IgD-negative memory B cell (primary cell): ENCODE data around the gene SNORC. TPM values are rescaled to one million over a fixed set of nuclear protein-coding genes. Genes with fewer than 3 reads are reported as not detected.

Experiments used
- H3K27ac Mint-ChIP-seq, 3 donors: one replicate each; pipeline ENCODE4 v1.8.0; 2020 to 2022; ENCODE audit warnings: mild to moderate bottlenecking in 3 of 3, mixed read lengths in 3 of 3, moderate library complexity in 1 of 3
- H3K27me3 Mint-ChIP-seq: one replicate; pipeline ENCODE4 v1.8.0; 2021; ENCODE audit warnings: mixed read lengths
- H3K36me3 Mint-ChIP-seq: one replicate; pipeline ENCODE4 v1.8.0; 2020; ENCODE audit warnings: mild to moderate bottlenecking, mixed read lengths
- H3K4me1 Mint-ChIP-seq, 3 donors: one replicate each; pipeline ENCODE4 v1.8.0; 2020 to 2022; ENCODE audit warnings: mixed read lengths in 3 of 3, mild to moderate bottlenecking in 1 of 3
- H3K4me3 Mint-ChIP-seq, 4 donors: one replicate each; pipeline ENCODE4 v1.8.0; 2020 to 2022; ENCODE audit warnings: mild to moderate bottlenecking in 4 of 4, mixed read lengths in 4 of 4, moderate library complexity in 3 of 4
- H3K9me3 Mint-ChIP-seq, 3 donors: one replicate each; pipeline ENCODE4 v1.8.0; 2020 to 2021; ENCODE audit warnings: mixed read lengths in 3 of 3, mild to moderate bottlenecking in 1 of 3
- polyA plus RNA-seq: library from polyadenylated mRNA; unstranded; fragments of 300-500 nt; fragmentation: Illumina TruSeq; gene quantifications from one replicate; pipeline ENCODE4 v1.2.3, GENCODE V29; 2021

SNORC gene
- polyA plus RNA-seq, 1 donor from 2014 or later = not detected

GRCh38 chr2:232883116-232883721, 13.2 kb downstream of the SNORC start:
- no peaks in the 10 kb centered on the region for H3K27me3 Mint-ChIP-seq
- peaks cover 0 to 4% (median 3%) of the 10 kb centered on the region in 3 donors for H3K4me1 Mint-ChIP-seq
- no peaks in the 10 kb centered on the region for H3K36me3 Mint-ChIP-seq
- no peak overlapping the region for H3K27ac Mint-ChIP-seq
- no peaks in the 10 kb centered on the region for H3K9me3 Mint-ChIP-seq
- H3K4me3 Mint-ChIP-seq = no peak overlapping the region

DNA sequence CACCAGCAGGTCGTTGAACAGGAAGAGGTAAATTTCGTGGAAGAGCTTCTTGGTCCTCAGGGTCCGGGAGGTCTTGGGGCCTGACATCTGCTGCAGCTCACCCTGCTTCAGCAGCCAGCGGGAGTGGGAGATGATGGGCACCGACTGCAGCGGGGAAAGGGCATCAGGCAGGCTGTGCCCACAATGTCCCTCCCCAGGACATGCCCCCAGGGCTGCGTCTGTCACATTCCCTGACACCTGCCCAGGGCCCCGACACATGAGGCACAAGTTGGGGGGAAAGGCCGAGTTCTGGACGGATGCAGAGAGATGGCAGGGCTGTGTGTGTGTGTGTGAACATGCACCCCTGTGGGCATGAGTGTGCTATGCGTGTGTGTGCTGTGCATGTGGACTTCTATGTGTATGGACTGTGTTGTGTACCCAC, 13.9 kb downstream of the SNORC start:
- no peaks in the 10 kb centered on the region for H3K27me3 Mint-ChIP-seq
- no peaks in the 10 kb centered on the region for H3K9me3 Mint-ChIP-seq
- peak overlapping the region in 1 of 3 donors; percentile 83 for H3K27ac Mint-ChIP-seq
- H3K36me3 Mint-ChIP-seq = no peaks in the 10 kb centered on the region
- no peak overlapping the region for H3K4me3 Mint-ChIP-seq
- H3K4me1 Mint-ChIP-seq = peaks cover 0 to 4% (median 3%) of the 10 kb centered on the region in 3 donors

- Mint-ChIP-seq H3K36me3 (no peaks in the 10 kb centered on the region), H3K4me3 (no peak overlapping the region), H3K9me3 (no peaks in the 10 kb centered on the region), H3K27ac (peak overlapping the region in 1 of 3 donors; percentile 83), H3K27me3 (peaks cover 2% of the 10 kb centered on the region), H3K4me1 (peaks cover 0 to 5% (median 3%) of the 10 kb centered on the region in 3 donors)
These were observed 14.6 kb downstream of the SNORC start for GRCh38 chr2:232884549-232885263.

DNA sequence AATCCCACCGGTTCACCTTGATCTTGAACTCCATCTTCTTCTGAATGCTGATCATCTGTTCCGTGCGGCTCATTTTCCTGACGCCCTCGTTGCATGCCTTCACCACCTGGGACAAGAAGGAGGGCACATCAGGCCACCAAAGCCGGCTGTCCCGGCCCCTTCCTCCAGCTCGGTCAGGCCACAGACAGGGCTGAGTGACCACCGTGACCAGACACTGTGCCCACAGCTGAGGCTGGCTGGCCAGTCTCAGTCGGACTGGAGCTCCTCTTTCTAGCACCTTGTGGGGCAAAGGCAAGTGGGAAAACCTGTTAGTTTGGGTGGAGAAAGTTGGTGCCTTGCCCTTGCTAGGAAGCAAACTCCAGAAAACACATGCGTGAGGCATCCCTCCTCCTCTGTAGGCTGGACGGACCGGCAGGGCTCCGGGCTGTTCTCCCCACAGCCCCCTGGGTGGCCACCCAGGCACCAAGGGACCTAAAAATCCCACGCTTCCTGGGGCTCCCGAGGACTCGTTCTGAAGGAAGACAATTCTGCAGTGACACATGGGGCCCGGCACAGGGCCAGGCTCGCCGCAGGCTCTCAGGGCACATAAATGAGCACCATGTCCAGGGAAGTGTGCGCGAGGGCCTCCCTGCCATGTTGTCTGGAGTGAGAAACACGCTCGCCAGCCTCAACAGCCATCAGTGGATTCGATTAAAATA, 15.3 kb downstream of the SNORC start:
- Mint-ChIP-seq H3K27ac (no peak overlapping the region), H3K4me3 (no peak overlapping the region), H3K4me1 (peaks cover 0 to 5% (median 3%) of the 10 kb centered on the region in 3 donors)

DNA sequence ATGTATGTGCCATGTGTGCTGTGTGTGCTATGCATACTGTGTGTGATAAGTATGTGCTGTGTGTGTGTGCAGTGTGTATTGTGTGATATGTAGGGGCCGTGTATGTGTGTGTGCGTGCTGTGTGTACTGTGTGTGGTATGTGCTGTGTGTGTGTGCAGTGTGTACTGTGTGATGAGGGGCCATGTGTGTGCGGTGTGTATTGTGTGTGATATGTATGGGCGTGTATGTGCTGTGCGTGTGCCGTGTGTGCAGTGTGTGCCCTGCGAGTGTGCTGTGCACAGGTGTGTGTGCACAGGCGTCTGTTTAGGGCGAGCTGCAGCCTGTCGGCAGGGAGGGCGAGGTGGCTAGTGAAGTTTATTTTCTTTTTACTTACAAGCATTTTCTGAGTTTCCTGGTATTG, 16.1 kb downstream of the SNORC start:
- Mint-ChIP-seq H3K9me3 (no peaks in the 10 kb centered on the region), H3K27me3 (peaks cover 6% of the 10 kb centered on the region), H3K4me3 (no peak overlapping the region), H3K36me3 (no peaks in the 10 kb centered on the region), H3K4me1 (peaks cover 0 to 5% (median 3%) of the 10 kb centered on the region in 3 donors), H3K27ac (no peak overlapping the region)

More for the DNA sequence above, 15.3 kb downstream of the SNORC start:
- Mint-ChIP-seq H3K9me3 (no peaks in the 10 kb centered on the region), H3K27me3 (peaks cover 4% of the 10 kb centered on the region), H3K36me3 (no peaks in the 10 kb centered on the region)

GRCh38 chr2:232886632-232887031, 16.6 kb downstream of the SNORC start:
- no peak overlapping the region for H3K27ac Mint-ChIP-seq
- H3K4me3 Mint-ChIP-seq = no peak overlapping the region
- H3K4me1 Mint-ChIP-seq = peaks cover 0 to 5% (median 3%) of the 10 kb centered on the region in 3 donors
- peaks cover 10% of the 10 kb centered on the region for H3K27me3 Mint-ChIP-seq
- no peaks in the 10 kb centered on the region for H3K9me3 Mint-ChIP-seq
- no peaks in the 10 kb centered on the region for H3K36me3 Mint-ChIP-seq

- Mint-ChIP-seq H3K36me3 (no peaks in the 10 kb centered on the region), H3K27ac (no peak overlapping the region), H3K9me3 (no peaks in the 10 kb centered on the region), H3K4me3 (no peak overlapping the region), H3K27me3 (peaks cover 11% of the 10 kb centered on the region), H3K4me1 (peaks cover 0 to 5% (median 3%) of the 10 kb centered on the region in 3 donors)
These were observed 17.2 kb downstream of the SNORC start for GRCh38 chr2:232887171-232887850.

GRCh38 chr2:232888099-232888836, 18.2 kb downstream of the SNORC start:
- H3K4me3 Mint-ChIP-seq = no peak overlapping the region
- H3K27me3 Mint-ChIP-seq = peaks cover 16% of the 10 kb centered on the region
- H3K27ac Mint-ChIP-seq = no peak overlapping the region
- H3K9me3 Mint-ChIP-seq = no peaks in the 10 kb centered on the region
- H3K36me3 Mint-ChIP-seq = no peaks in the 10 kb centered on the region
- H3K4me1 Mint-ChIP-seq = peaks cover 0 to 5% (median 3%) of the 10 kb centered on the region in 3 donors

- Mint-ChIP-seq H3K9me3 (no peaks in the 10 kb centered on the region), H3K27ac (no peak overlapping the region), H3K27me3 (peaks cover 17% of the 10 kb centered on the region), H3K4me3 (no peak overlapping the region), H3K36me3 (no peaks in the 10 kb centered on the region), H3K4me1 (peaks cover 0 to 5% (median 3%) of the 10 kb centered on the region in 3 donors)
These were observed 18.9 kb downstream of the SNORC start for GRCh38 chr2:232888839-232889529.

DNA sequence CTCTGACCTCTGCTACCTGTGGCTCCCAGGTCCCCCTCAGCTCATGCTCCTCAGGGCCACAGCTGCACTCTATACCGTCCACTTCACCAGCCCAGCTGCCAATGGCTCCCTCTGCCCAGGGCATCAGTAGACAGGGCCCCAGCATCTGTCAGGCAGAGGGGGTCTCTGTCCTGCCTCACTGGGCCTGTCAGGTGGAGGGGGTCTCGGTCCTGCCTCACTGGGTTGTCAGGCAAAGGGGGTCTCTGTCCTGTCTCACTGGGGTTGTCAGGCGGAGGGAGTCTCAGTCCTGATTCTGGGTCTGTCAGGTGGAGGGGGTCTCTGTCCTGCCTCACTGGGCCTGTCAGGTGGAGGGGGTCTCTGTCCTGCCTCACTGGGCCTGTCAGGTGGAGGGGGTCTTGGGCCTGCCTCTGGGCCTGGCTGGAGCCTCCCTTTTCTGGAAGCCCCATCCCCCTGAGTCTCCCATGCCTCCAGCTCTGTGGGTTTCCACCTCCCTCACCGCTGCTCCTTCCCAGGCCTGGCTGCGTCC, 19.9 kb downstream of the SNORC start:
- H3K27me3 Mint-ChIP-seq = peaks cover 17% of the 10 kb centered on the region

DNA sequence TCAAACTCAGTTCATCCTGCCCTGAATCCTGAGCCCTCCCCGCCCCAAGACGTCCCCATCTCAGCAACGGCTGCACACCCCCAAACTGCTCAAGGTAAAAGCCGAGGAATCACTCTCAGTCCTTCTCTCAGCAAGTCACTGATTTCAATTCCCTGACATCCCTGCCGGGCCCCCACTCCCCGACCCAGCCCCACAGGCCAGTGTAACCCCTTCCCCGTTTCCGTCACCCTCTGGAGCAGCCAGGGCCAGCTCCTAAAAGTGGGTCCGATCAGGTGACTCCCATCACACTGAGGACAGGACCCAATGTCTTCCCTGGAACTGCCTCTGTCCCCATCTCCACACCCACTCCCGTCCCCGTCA, 20.5 kb downstream of the SNORC start:
- Mint-ChIP-seq H3K27ac (no peak overlapping the region), H3K9me3 (no peaks in the 10 kb centered on the region), H3K36me3 (no peaks in the 10 kb centered on the region), H3K4me3 (no peak overlapping the region), H3K27me3 (peaks cover 17% of the 10 kb centered on the region), H3K4me1 (peaks cover 0 to 3% (median 3%) of the 10 kb centered on the region in 3 donors)

More for the DNA sequence above, 19.9 kb downstream of the SNORC start:
- Mint-ChIP-seq H3K4me1 (peaks cover 0 to 5% (median 3%) of the 10 kb centered on the region in 3 donors), H3K27ac (no peak overlapping the region), H3K4me3 (no peak overlapping the region), H3K36me3 (no peaks in the 10 kb centered on the region), H3K9me3 (no peaks in the 10 kb centered on the region)

DNA sequence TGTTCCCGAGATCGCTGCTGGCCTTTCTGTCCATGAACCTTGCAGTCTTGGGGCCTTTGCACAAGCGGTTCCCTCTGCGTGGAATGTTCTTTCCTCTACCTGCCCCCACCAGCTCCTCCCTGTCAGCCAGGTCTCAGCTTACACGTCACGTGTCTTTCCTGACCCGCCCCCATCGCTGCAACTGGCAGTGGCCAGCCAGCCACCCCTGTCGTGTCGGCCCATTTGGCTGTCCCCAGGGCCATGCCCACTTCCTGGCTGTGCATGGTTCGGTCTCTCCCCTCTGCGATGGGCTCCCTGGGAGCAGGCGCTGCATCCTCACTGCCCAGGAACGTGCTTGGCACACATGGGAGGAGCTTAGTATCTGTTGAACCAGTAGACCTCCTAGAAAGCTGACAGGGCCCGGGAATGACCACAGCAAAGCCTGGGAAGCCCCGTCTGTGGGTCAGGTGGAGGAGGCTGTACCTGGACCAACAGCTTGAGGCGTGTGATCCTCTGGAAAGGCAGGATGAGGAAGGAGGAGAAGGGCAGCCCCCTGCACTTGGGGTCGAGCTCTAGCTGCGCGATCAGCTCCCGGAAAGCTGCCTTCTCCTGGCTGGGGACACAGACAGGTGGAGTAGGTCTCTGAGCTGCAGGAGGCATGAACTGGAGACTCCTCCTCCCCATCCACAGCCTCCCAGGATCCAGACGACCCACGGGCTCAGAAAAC, 21.0 kb downstream of the SNORC start:
- Mint-ChIP-seq H3K36me3 (no peaks in the 10 kb centered on the region), H3K9me3 (no peaks in the 10 kb centered on the region), H3K4me3 (peak overlapping the region in 1 of 4 donors; percentile 82), H3K27me3 (peaks cover 17% of the 10 kb centered on the region), H3K4me1 (peaks cover 0 to 3% (median under 1%) of the 10 kb centered on the region in 3 donors), H3K27ac (no peak overlapping the region)

DNA sequence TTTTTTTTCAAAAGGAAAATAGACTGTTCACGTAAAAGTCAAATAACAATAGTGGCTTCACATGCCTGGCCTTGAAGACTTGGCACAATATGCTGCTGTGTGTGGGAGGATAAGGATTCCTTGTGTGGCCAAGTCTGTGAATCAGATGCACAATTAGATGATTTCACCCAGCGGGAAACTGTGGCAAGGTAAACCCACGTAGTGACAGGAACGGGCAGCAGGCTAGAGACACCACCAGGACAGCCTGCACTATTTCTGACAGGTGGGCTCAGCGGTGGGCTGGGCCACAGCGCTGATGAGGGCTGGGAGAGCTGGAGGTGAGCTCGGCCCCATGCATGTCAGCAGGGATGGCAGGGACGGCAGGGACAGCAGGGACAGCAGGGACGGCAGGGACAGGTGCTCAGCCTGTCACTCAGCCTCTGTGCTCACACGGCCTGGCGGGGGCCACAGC, 21.6 kb downstream of the SNORC start:
- H3K36me3 Mint-ChIP-seq = no peaks in the 10 kb centered on the region
- H3K9me3 Mint-ChIP-seq = no peaks in the 10 kb centered on the region
- peaks cover 0 to 3% (median 0%) of the 10 kb centered on the region in 3 donors for H3K4me1 Mint-ChIP-seq
- no peak overlapping the region for H3K4me3 Mint-ChIP-seq
- H3K27me3 Mint-ChIP-seq = peaks cover 17% of the 10 kb centered on the region
- no peak overlapping the region for H3K27ac Mint-ChIP-seq
